SIG-M5 (cell line): ENCODE results near the gene STK11.

Experiments
- DNase-seq: peaks from one replicate; lab custom pipeline; 2025; lab: John Stamatoyannopoulos, UW

STK11 gene

GRCh38 chr19:1274081-1274851, 68.7 kb downstream of the STK11 start:
- no peak for DNase-seq

- DNase-seq = no peak
Observed at GRCh38 chr19:1274852-1275259, 69.3 kb downstream of the STK11 start.

- peak; percentile 49 for DNase-seq
Observed at GRCh38 chr19:1275260-1275975, 69.8 kb downstream of the STK11 start, which contains the start of gene FAM174C. TSS of gene FAM174C (plus strand) at chr19:1275530. CDS start at chr19:1275550, 20 bp downstream.

- DNase-seq = no peak
Observed at GRCh38 chr19:1275976-1276627, 70.5 kb downstream of the STK11 start.

GRCh38 chr19:1276628-1277022, 71.0 kb downstream of the STK11 start:
- no peak for DNase-seq

- DNase-seq = no peak
Observed at GRCh38 chr19:1277061-1277460, 71.5 kb downstream of the STK11 start.
